ENCODE results near the gene BBLN. TPM values are rescaled to one million over a fixed set of nuclear protein-coding genes. Genes with fewer than 3 reads are reported as not detected.

The BBLN gene
- total RNA-seq, 1 donor from 2014 or later = 69.4 TPM

- Mint-ChIP-seq H3K9me3 (peaks cover 7% of the 10 kb centered on the region), H3K27me3 (ENCODE audit: insufficient read depth, low read depth) (peaks cover 3% of the 10 kb centered on the region), H3K4me3 (no peak overlapping the region), H3K4me1 (no peaks in the 10 kb centered on the region), H3K27ac (no peak overlapping the region), H3K36me3 (peaks cover 51% of the 10 kb centered on the region)
- Histone ChIP-seq H3K9ac (no peak overlapping the region), H3K36me3 (peaks cover 6% of the 10 kb centered on the region), H3F3A (ENCODE audit: low read depth) (peaks cover 2% of the 10 kb centered on the region), H3K27me3 (no peaks in the 10 kb centered on the region), H2AFZ (replicated peaks) (no peak overlapping the region), H4K20me1 (ENCODE audit: low read depth) (no peaks in the 10 kb centered on the region), H3K4me3 (no peak overlapping the region), H3K79me2 (ENCODE audit: low read depth) (no peaks in the 10 kb centered on the region), H3K27ac (no peak overlapping the region), H3K4me1 (no peaks in the 10 kb centered on the region), H3K4me2 (no peak overlapping the region), H3K9me3 (ENCODE audit: low read depth) (no peaks in the 10 kb centered on the region)
- TF ChIP-seq CTCF (IDR thresholded peaks at IDR 0.05) (no peak), EZH2 (IDR thresholded peaks at IDR 0.05) (no peak), EZH2phosphoT487 (IDR thresholded peaks at IDR 0.05) (no peak)
- no peak for DNase-seq (ENCODE audit: low spot score)
These were observed 18.9 kb downstream of the BBLN start for GRCh38 chr9:128178806-128179431.

GRCh38 chr9:128180001-128180400 is 19.9 kb downstream of the BBLN start:
- no peak overlapping the region for H3K27ac Mint-ChIP-seq
- no peak overlapping the region for H3K4me3 ChIP-seq
- no peaks in the 10 kb centered on the region for H3K27me3 ChIP-seq
- no peak overlapping the region for H3K4me2 ChIP-seq
- H3K79me2 ChIP-seq (ENCODE audit: low read depth) = no peaks in the 10 kb centered on the region
- DNase-seq (ENCODE audit: low spot score) = no peak
- no peak overlapping the region for H2AFZ ChIP-seq (replicated peaks)
- H3K9me3 ChIP-seq (ENCODE audit: low read depth) = no peaks in the 10 kb centered on the region
- peaks cover 6% of the 10 kb centered on the region for H3K36me3 ChIP-seq
- H3K4me1 ChIP-seq = no peaks in the 10 kb centered on the region
- H3K4me1 Mint-ChIP-seq = no peaks in the 10 kb centered on the region
- no peak overlapping the region for H3K4me3 Mint-ChIP-seq
- peaks cover 8% of the 10 kb centered on the region for H3F3A ChIP-seq (ENCODE audit: low read depth)
- peaks cover 3% of the 10 kb centered on the region for H3K27me3 Mint-ChIP-seq (ENCODE audit: insufficient read depth, low read depth)
- H4K20me1 ChIP-seq (ENCODE audit: low read depth) = no peaks in the 10 kb centered on the region
- TF ChIP-seq EZH2phosphoT487 (IDR thresholded peaks at IDR 0.05) = no peak
- no peak for TF ChIP-seq CTCF (IDR thresholded peaks at IDR 0.05)
- TF ChIP-seq EZH2 (IDR thresholded peaks at IDR 0.05) = no peak
- no peak overlapping the region for H3K27ac ChIP-seq
- no peak overlapping the region for H3K9ac ChIP-seq
- H3K9me3 Mint-ChIP-seq = peaks cover 7% of the 10 kb centered on the region
- H3K36me3 Mint-ChIP-seq = peaks cover 51% of the 10 kb centered on the region

GRCh38 chr9:128180447-128180846 is 20.4 kb downstream of the BBLN start:
- no peaks in the 10 kb centered on the region for H3K9me3 ChIP-seq (ENCODE audit: low read depth)
- peaks cover 47% of the 10 kb centered on the region for H3K36me3 Mint-ChIP-seq
- H3K4me3 ChIP-seq = no peak overlapping the region
- H3K27ac Mint-ChIP-seq = no peak overlapping the region
- H3K4me3 Mint-ChIP-seq = no peak overlapping the region
- no peaks in the 10 kb centered on the region for H3K4me1 ChIP-seq
- no peaks in the 10 kb centered on the region for H3K4me1 Mint-ChIP-seq
- H3K9ac ChIP-seq = no peak overlapping the region
- no peaks in the 10 kb centered on the region for H3K79me2 ChIP-seq (ENCODE audit: low read depth)
- H3K27me3 ChIP-seq = no peaks in the 10 kb centered on the region
- H3K36me3 ChIP-seq = peaks cover 6% of the 10 kb centered on the region
- peaks cover 8% of the 10 kb centered on the region for H3F3A ChIP-seq (ENCODE audit: low read depth)
- peaks cover 7% of the 10 kb centered on the region for H3K9me3 Mint-ChIP-seq
- H3K27ac ChIP-seq = no peak overlapping the region
- peaks cover 3% of the 10 kb centered on the region for H3K27me3 Mint-ChIP-seq (ENCODE audit: insufficient read depth, low read depth)
- no peak overlapping the region for H2AFZ ChIP-seq (replicated peaks)
- no peak overlapping the region for H3K4me2 ChIP-seq
- TF ChIP-seq EZH2 (IDR thresholded peaks at IDR 0.05) = no peak
- TF ChIP-seq CTCF (IDR thresholded peaks at IDR 0.05) = no peak
- TF ChIP-seq EZH2phosphoT487 (IDR thresholded peaks at IDR 0.05) = no peak
- no peak for DNase-seq (ENCODE audit: low spot score)
- no peaks in the 10 kb centered on the region for H4K20me1 ChIP-seq (ENCODE audit: low read depth)
